Camera-type eye (tissue), 1 donor: ENCODE data around the gene PHTF1. TPM values are rescaled to one million over a fixed set of nuclear protein-coding genes. Genes with fewer than 3 reads are reported as not detected.

Source experiments
- total RNA-seq: library from RNA; depleted of rRNA; stranded (reverse); fragments of >200 nt; gene quantifications from one replicate; pipeline ENCODE4 v1.2.3, GENCODE V29; 2014

Gene PHTF1
- 57.7 TPM for total RNA-seq

DNA sequence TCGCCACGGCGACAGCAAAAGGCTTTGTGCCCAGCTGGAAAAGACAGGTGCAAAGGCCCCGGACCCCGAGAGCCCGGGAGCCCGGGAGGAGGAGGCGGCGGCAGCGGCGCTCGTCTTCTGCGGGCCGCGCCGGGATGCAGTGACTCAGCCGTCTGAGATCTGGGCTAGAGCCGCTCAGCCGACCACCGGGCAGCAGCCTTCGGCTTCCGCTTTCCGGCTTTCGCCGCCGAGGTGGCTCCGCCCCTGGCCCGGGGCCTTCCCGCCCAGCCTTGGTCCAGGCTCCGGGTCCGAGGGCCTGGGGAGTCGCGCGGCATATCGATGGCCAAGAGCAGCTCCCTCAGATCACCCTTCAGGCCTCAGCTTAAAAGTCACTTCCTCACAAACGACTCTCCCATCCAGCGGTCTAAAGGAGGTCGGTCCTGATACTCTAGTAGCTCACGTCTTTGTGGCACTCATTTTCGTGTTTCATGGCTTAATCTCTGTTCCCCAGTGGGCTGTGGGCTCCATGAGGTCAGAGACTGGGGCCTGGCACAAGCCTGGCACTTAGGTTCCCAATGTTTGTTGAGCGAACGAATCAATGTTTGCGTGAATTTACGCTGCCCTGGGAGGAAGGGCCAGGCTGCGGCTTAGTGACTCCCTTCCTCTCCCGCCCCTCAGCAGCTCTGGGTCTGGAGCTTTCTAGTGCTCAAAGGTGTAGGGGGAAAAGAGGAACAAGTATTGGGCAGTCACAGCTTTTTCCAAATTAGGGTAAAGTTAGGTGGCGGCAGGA lies at the start of gene PHTF1:
PHTF1 (minus strand) TSS at position 154 of the 769 bp plus-strand sequence. CDS start 783 bp downstream, outside the sequence.

Other genes with a start within 250 kb of the PHTF1 start
- gene RSBN1, start 53.0 kb upstream of the PHTF1 start, total RNA-seq = 57.8 TPM
- 3.0 TPM for gene PTPN22, start 112.2 kb upstream of the PHTF1 start, total RNA-seq
- 0.49 TPM for gene BCL2L15, start 128.1 kb upstream of the PHTF1 start, total RNA-seq
- gene AP4B1, start 145.3 kb upstream of the PHTF1 start, total RNA-seq = 37.5 TPM
- 5.2 TPM for gene DCLRE1B, start 145.8 kb upstream of the PHTF1 start, total RNA-seq
- gene HIPK1, start 169.8 kb upstream of the PHTF1 start, total RNA-seq = 83.2 TPM
- gene OLFML3, start 220.0 kb upstream of the PHTF1 start, total RNA-seq = 89.9 TPM